GM21360 (cell line): Measurements from ENCODE around the gene PAIP1.
"Not testable (repeated sequence)": the region's sequence is repeated elsewhere in the genome, so short reads cannot be mapped to it uniquely, and the experiment has no call there.

Source experiments
- ATAC-seq: cut with Tn5 transposase; IDR thresholded peaks from one replicate; pipeline ENCODE4 v1.9.1; 2021; ENCODE audit warnings: mild to moderate bottlenecking, moderate library complexity; ENCODE audit not compliant: unreplicated experiment

PAIP1 gene, protein sequence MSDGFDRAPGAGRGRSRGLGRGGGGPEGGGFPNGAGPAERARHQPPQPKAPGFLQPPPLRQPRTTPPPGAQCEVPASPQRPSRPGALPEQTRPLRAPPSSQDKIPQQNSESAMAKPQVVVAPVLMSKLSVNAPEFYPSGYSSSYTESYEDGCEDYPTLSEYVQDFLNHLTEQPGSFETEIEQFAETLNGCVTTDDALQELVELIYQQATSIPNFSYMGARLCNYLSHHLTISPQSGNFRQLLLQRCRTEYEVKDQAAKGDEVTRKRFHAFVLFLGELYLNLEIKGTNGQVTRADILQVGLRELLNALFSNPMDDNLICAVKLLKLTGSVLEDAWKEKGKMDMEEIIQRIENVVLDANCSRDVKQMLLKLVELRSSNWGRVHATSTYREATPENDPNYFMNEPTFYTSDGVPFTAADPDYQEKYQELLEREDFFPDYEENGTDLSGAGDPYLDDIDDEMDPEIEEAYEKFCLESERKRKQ

GRCh38 chr5:43556857-43557542 is at the start of gene PAIP1:
TSS of gene PAIP1 (minus strand) at chr5:43557077. CDS start at chr5:43556846, 231 bp downstream.
- peak; percentile 66 for ATAC-seq

- ATAC-seq = no peak
Measured at GRCh38 chr5:43606351-43606750, 49.5 kb upstream of the PAIP1 start.

- ATAC-seq = no peak
Measured at GRCh38 chr5:43604699-43605098, 47.8 kb upstream of the PAIP1 start.

GRCh38 chr5:43603344-43604217 is 46.7 kb upstream of the PAIP1 start:
- peak; percentile 38 for ATAC-seq

- ATAC-seq = peak; percentile 72
Measured at GRCh38 chr5:43602461-43603343, 45.8 kb upstream of the PAIP1 start, which contains the start of gene NNT. TSS of gene NNT (plus strand) at chr5:43603180. CDS start at chr5:43609196, 6,016 bp downstream.

DNA sequence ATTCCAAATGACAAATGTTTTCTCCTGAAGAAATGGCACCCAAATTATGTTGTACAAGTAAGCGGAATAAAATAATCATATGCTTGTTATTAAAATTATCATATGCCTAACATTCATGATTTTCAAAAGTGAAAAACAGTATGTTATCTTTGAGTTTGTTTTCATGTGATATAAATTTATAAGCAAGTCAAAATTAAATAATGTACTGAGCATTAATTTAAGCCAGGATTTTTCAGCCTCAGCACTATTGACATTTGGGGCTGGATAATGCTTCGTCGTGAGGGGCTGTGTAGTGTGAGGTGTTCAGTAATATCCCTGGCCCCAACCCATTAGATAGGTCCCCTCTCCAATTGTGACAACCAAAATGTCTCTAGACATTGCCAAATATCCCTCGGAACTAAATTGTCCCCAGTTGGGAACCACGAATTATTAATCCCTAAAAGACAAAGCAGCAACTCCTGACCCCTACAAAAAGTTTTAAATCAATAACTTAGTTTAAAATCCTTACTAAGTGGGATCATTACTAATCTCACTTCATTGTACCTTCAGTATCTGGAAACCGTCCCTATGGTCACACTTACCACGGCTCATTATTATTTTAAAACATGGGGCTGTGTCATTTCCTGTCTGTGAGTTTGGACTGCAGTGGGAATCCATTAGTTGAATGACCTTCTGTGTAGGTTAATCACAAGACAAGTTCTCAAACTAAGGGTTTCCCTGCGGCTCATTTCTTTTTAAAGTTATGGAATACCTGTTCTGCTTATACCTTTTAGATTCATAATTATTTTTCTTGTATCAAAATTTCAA is 44.8 kb upstream of the PAIP1 start:
- peak; percentile 28 for ATAC-seq

DNA sequence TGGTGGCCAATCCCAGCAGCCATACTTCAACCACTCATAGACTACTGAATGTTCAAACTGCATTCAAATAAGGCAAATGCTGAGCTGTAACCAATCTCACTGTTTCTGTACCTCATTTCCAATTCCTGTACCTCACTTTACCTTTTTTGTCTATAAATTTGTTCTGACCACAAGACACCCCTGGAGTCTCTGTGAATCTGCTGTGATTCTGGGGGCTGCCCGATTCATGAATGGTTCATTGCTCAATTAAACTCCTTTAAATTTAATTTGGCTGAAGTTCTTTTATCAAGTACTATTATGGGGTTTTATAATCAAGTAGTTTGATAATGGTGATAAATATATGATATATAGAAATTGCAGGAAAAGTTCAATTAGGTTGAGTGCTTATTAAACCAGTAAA is 42.0 kb upstream of the PAIP1 start:
- not testable (repeated sequence) for ATAC-seq

DNA sequence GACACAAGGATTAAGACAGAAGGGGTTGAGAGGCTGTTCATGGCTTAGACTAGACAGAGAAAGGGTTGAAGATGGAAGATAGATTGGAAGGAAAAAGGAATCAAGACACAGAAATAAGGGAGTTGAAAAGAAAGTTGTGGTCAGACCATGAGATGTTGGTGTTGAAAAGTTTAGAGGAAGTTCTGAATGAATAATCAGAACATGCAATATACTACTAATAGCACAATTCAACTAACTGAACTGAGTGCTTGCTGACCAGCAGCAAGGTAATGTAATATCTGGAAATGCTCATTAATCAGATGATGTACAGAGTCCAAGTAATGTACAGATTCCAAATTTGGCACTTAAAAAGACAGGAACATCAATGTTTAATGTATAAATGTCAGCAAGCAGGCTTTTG is 35.5 kb upstream of the PAIP1 start:
- no peak for ATAC-seq

DNA sequence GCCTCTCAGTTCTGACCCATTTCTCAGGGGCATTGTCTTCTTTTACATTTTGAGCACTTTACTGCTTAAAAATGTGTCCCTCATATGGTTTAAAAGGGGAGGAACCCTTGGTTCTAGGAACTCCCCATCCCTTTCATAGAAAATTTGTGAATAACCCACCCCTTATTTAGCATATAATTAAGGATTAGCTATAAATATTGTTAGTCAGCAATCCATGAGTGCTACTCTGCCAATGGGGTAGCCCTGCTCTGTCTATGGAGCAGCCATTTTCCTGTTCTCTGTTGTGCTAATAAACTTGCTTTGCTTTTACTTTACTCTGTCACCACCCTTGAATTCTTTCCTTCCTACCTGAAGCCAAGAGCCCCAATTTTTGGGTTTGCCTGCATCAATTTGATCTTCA is 33.8 kb upstream of the PAIP1 start:
- ATAC-seq = no peak

- ATAC-seq = no peak
Measured at GRCh38 chr5:43589310-43589709, 32.4 kb upstream of the PAIP1 start.

DNA sequence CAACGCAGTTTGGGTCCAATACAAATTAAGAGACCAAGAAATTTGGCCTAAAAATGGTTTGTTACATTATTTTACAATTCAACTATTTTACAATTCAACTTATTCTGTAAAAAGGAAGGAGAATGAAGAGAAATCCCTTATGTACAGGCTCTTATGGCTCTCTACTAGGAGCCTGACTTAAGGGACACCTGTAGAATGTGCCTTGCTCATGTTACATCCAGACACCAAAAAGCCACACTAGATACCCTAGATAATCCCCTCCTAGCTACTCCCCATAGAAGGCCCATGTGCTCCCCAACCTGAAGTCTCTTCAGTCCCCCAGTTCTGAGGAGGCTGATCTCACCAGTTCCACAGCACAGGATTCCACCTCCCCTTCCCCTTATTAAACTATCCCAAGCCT is 32.0 kb upstream of the PAIP1 start:
- no peak for ATAC-seq

GRCh38 chr5:43584166-43584699 is 27.4 kb upstream of the PAIP1 start:
- ATAC-seq = no peak

- no peak for ATAC-seq
Measured at GRCh38 chr5:43583724-43584123, 26.8 kb upstream of the PAIP1 start.

DNA sequence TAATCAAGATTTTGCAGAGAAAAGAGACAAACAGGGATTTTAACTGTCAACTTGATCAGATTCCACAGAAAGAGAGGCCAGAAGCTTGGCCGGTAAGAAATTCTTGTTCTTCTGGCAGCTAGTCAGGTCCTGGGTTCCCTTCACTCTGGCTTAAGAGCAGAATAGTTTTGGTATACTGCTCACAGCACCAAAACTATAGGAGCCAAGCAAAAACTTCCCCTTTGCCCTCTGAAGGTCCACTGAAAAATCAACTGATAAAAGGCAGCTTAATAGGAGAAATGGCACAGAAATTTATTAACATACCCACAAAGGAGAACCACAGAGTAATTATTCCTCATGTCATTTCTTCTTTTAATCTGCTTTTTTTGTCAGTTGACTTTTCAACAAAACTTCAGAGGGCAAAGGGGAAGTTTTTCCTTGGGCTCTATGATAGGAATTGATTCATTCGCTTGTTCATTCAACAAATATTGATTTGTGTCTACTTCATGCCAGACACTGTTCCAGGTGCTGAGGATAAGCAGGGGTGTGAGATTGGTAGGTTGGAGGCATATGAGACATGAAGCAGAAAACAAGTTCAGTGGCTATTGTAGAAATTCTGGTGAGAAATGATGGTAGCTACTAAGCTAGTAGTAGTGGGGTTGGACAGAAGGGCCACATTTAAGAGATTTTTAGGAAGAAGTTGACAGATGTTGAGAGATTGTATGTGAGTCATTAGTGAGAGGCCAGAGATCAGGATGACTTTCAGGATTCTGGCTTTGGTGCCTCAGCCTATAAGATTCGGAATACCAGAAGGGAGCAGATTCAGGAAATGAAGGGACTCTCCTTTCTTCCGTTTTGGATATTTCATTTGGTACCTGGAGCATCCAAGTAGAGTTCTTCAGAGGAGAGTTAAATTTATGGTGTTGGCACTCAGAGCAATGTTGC is 25.5 kb upstream of the PAIP1 start:
- no peak for ATAC-seq

DNA sequence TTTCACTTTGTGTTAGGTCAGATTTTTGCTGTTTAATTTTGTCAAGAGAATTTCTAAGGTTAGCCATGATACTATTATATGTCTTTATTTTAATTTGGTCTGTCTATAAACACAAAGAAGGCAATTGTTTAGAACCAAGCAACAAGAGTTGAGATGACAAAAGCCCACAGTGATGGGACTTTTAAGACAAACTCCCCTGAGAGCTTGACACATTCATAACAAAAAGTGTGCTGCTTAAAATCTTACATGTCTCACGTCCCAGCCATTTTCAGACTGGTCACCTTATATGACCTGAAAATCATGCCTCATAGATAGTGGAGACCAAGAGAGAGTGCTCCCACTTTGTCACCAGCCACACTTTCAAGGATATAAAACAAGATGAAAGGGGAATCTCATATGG is 24.5 kb upstream of the PAIP1 start:
- ATAC-seq = no peak

GRCh38 chr5:43580402-43581210 is 23.7 kb upstream of the PAIP1 start:
- ATAC-seq = not testable (repeated sequence)

DNA sequence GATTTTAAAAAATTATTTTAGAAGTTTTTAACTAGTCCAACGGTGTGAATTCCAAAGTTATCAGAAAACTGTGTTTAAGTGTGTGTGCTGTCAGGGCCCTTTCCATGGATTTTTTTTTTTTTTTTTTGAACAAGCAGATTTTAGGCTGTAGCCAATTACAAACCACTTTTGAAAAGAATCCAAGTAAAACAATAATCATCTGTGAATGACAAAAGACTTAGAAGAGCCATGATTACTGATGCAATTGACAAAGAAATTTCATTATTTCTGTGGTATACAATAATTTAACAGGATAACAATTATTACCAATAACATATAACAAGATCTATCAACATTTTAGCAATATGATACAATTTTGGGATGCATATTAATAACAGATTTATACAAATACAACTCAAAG is 16.2 kb upstream of the PAIP1 start:
- ATAC-seq = no peak
